GM10266 (cell line): ENCODE data around the gene ITPR3.

Source experiments
- DNase-seq: peaks from one replicate; pipeline ENCODE4 v3.0.0; 2012; ENCODE audit errors: extremely low spot score
- CTCF ChIP-seq: IDR thresholded peaks from 2 replicates; pipeline ENCODE4 v1.5.1; 2012; ENCODE audit warnings: mild to moderate bottlenecking, low read depth; ENCODE audit not compliant: control insufficient read depth, insufficient read depth; ENCODE audit errors: missing control alignments

ITPR3 gene

GRCh38 chr6:33639559-33639958, 18.4 kb downstream of the ITPR3 start:
- no peak for DNase-seq
- no peak for TF ChIP-seq CTCF

- TF ChIP-seq CTCF: no peak
- no peak for DNase-seq
Measured at GRCh38 chr6:33640361-33640760, 19.2 kb downstream of the ITPR3 start.

- DNase-seq: no peak
- no peak for TF ChIP-seq CTCF
Measured at GRCh38 chr6:33641144-33641543, 20.0 kb downstream of the ITPR3 start.

- DNase-seq: no peak
- TF ChIP-seq CTCF: no peak
Measured at GRCh38 chr6:33641602-33642001, 20.5 kb downstream of the ITPR3 start.

- no peak for TF ChIP-seq CTCF
- DNase-seq: no peak
Measured at GRCh38 chr6:33642897-33643296, 21.8 kb downstream of the ITPR3 start.

- no peak for DNase-seq
- TF ChIP-seq CTCF: no peak
Measured at GRCh38 chr6:33651403-33651802, 30.3 kb downstream of the ITPR3 start.

GRCh38 chr6:33652002-33652401, 30.9 kb downstream of the ITPR3 start:
- TF ChIP-seq CTCF: no peak
- no peak for DNase-seq
